GM18517 (cell line): ENCODE measurements around the gene SYNRG.
"Not testable (repeated sequence)": the region's sequence is repeated elsewhere in the genome, so short reads cannot be mapped to it uniquely, and the experiment has no call there.

Experiments
- ATAC-seq: cut with Tn5 transposase; IDR thresholded peaks from one replicate; pipeline ENCODE4 v1.9.1; 2021; ENCODE audit warnings: mild to moderate bottlenecking, moderate library complexity; ENCODE audit not compliant: unreplicated experiment

The SYNRG gene

DNA sequence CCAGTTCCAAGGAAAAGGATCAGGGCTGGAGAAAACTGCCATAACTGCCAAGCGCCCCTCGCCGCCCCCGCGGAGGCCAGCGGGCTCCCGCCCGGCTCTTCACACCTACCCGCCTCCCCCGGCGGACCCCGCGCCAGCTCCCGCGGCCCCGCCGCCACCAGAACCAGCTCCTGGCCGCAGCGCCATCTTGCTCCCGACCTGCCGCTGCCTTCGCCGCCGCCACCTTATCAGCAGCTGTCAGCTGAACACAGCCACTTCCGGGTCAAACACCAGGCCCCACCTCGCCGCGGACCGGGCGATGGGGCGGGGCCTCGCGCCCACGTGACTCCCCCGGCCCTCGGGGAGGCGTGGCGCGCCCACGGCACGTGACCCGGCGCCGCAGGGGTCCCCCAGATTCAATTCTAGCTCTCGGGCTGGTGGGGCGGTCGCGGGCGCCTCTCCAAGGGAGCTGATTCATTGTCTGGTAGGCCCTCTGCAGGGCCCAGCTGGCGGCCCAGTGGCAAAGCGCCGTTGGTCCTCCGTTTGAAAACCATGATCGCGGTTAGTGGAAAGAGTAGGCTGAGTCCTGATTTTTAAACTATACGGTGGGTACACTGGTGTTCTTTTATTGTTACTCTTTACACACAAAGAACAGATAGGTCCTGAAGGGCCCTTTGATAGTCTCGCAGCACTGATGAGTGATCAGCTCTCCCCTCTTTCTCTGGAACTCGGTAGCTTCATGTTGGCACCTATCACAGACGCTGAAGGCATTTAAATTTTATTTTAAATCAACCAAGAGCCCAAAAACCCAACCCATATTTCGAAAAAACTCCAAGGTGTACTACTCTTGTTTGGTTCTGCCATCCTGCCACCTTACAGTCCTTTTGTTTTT lies at the start of gene SYNRG:
Gene SYNRG (minus strand): TSS at position 249 of the 871 bp plus-strand sequence. CDS start 63 bp downstream, at position 186.
- ATAC-seq: peak; percentile 89

- ATAC-seq: no peak
Observed at GRCh38 chr17:37657202-37657601, 48.0 kb upstream of the SYNRG start.

DNA sequence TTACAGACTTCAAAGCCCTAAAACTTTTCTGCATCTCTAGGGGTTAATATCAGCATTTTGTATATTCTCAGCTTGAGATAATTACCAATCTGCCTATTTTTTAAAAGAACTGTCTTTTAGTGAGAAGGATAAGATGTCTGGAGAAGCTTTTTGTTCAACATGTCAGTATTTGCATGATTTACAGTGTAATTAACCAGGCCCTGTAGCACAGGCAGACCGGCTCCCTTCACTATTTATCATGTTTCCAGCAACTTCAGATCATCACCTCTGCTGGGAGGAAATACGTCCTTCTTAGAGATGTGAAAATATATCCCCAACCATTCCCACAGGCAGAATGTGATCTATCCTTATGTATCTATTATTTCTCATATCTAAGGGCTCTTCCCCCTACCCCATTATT lies 42.6 kb upstream of the SYNRG start:
- no peak for ATAC-seq

DNA sequence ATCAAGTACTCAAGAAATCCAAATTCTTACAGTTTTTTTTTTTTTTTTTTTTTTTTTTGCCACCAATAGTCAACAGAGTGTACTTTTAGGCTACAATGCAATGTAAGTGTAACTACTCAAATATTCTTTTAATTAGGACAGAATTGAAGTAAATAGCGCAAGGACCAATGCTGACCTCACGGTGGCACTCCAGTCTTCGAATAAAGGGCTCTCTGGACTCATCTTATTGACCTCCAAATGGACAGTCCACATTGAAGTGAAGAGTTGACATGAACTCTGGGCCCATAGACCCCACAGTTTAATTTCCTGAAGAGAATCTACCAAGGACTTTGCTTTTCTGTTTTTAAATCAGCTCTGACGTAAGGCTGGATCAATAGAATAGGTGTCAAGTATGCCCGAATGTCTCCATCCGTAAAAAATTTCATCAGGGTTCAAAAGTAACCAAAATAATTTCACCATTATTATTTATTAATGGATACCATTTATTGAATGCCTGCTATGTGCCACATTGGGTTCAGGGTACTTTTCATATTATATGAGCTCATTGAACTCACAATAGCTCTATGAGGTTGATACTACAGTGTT lies 41.3 kb upstream of the SYNRG start:
- no peak for ATAC-seq

GRCh38 chr17:37648555-37648954 lies 39.3 kb upstream of the SYNRG start:
- no peak for ATAC-seq

DNA sequence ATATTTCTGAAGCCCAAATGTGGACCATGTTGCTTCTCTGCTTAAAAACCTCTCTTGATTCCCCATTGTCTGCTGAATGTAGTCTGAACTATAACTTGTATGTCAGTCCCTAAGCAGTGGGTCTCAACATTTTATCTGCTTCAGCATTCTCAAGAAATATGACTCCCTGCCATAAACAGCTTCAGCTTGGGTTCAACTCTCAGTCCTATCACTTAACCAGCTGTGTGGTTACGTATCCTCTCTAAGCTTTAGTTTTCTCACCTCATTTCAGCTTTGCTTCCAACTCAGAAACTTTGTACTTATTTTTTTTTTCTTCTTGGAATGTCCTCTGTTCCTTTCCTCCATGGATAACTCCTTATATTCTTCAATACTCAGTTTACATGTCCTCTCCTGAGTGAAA lies 38.6 kb upstream of the SYNRG start:
- ATAC-seq: no peak

DNA sequence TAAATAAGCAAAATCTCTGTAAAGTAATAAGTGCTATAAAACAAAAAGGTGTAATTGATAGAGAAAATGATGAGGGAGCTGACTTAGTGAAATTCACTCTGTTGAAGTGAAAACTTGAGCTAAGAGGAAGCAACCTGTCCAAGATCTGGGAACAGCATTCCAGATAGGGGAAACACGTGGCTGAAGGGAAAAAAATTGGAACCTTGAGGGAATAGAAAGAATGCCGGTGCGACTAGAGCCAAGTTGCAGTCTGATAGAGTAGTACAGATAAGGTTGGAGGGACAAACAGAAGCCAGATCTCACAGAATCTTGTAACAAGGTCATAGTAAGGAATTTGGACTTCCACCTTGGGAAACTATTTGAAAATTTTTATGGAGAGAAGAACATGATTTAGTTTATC lies 34.7 kb upstream of the SYNRG start:
- ATAC-seq: no peak

GRCh38 chr17:37643118-37643766 lies 34.0 kb upstream of the SYNRG start, which contains the start of gene DDX52:
Gene DDX52, minus strand, starts transcription at chr17:37643446. Its CDS starts 26 bp downstream, at chr17:37643420.
- peak; percentile 81 for ATAC-seq

DNA sequence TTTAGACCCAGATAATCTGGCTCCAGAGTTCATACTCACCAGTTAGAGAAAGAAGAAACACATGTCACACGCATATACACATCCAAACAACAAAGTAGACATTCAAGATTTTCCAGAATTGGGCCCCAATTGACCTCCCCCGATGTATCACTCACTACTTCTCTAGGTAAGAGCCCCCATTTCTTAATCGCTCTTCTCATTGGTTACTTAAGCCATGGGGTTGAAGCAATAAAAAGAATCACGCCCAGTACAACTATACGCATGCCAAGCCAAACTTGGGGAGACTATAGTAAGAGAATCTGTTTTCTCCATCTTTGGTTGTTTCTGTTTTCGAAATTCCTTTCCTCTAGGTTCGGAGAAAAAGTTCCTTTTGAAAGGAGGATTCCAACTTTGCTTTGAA lies 33.5 kb upstream of the SYNRG start:
- ATAC-seq: no peak

DNA sequence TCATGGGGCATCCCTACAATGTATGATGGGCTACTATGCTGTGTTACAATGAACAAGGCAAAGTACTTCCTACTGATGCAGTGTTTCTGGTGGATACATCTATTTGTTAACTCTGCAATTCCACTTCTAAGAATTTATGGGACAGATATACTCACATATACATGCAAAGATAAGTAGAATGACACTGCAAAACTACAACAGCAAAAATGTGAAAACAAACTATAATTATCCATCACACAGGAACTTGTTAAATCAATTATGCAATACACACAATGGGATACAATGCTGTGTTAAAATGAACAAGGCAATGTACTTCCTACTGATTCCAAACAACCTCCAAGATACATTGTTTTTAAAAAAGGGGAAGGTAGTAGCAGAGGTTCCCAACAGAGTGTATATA lies 30.8 kb upstream of the SYNRG start:
- no peak for ATAC-seq

GRCh38 chr17:37637956-37638355 lies 28.7 kb upstream of the SYNRG start:
- ATAC-seq: no peak

GRCh38 chr17:37616430-37616829 lies 7.2 kb upstream of the SYNRG start:
- not testable (repeated sequence) for ATAC-seq

GRCh38 chr17:37614823-37615222 lies 5.6 kb upstream of the SYNRG start:
- ATAC-seq: no peak

GRCh38 chr17:37614391-37614790 lies 5.2 kb upstream of the SYNRG start:
- no peak for ATAC-seq

DNA sequence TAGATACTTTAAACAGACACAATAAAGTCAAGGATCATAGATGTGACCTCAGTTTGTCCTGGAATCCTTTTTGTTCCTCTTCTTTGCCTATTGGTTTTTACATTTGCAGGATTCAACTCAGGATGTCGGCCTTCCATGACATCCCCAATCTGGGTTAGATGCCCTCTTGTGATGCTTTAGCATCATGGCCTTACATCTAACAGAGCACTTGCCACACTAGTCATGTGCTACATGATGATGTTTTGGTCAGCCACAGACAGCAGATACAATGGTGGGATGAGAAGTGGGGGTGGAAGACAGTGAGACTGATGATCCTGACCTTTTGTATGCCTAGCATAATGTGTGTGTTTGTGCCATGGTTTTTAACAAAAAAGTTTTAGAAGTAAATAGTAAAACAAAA lies 1.8 kb upstream of the SYNRG start:
- ATAC-seq: no peak

DNA sequence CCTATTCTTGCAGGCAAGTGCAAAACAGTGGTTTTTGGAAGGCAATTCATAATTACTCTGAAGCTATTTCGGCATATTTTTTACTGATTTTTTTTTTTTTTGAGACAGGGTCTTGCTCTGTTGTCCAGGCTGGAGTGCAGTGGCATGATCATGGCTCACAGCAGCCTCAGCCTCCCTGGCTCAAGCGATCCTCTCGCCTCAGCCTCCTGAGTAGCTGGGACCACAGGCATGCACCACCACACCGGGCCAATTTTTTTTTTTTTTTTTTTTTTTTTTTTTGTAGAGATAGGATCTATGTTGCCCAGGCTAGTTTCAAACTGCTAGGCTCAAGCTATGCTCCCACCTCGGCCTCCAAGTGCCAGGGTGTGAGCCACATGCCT lies 813 bp upstream of the SYNRG start:
- ATAC-seq: not testable (repeated sequence)

- ATAC-seq: no peak
Observed at GRCh38 chr17:37608351-37609169, 658 bp downstream of the SYNRG start.

GRCh38 chr17:37607637-37608331 lies 1.4 kb downstream of the SYNRG start:
- ATAC-seq: no peak

DNA sequence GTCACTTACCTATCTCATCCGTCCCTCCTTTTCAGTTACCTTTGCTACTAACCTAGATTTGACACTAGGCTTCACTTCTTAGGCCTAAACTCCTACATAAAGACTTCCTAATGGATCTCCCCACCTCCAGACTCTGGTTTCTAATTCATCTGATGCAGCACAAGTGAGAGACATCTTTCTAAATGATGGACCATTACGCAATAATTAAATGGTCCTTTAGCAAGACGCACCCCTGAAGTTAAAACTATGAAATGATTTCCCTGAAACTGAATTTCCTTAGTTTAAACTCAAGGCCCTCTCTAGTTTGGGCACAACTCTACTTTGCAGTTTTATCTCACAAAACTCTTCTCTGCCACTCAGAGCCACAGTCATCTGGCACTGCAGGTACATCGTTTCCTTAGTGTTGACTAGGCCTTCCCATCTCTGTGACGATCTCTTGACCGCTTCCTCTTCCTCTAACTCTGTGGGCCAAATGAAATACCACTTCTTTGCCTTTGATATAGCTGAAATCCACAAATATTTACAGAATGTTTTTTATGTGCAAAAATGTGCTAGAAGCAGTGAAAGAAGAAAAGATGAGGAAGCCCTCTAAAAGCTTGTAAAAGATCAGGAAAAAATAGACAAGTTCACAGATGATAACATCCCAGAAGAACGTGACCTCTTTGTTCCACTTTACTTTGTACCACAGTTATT lies 3.3 kb downstream of the SYNRG start:
- no peak for ATAC-seq

DNA sequence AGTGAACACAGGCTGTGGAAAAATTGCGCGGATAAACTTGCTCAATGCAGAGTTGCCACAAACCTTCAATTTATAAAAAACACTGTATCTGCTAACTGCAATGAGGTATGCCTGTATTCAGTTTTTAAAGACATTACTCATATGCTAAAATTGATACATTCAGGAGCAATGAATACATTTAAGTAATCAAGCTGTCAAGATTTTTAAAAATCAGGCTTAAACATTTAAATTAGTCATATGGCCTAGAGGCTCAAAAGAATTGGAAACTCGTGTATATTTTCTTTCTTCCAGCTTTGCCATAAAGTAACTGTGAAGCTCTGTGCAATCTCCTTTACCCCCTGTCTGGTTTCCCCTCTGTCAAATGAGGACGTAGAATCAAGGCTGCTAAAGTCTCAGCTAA lies 4.1 kb downstream of the SYNRG start:
- no peak for ATAC-seq
